GM18499 (cell line): Measurements from ENCODE around the gene PIN4.
"Not testable (repeated sequence)": the region's sequence is repeated elsewhere in the genome, so short reads cannot be mapped to it uniquely, and the experiment has no call there.

Experiments used
- ATAC-seq: cut with Tn5 transposase; IDR thresholded peaks from one replicate; pipeline ENCODE4 v1.9.1; 2021; ENCODE audit warnings: moderate number of reproducible peaks; ENCODE audit not compliant: insufficient read depth, unreplicated experiment

The PIN4 gene

DNA sequence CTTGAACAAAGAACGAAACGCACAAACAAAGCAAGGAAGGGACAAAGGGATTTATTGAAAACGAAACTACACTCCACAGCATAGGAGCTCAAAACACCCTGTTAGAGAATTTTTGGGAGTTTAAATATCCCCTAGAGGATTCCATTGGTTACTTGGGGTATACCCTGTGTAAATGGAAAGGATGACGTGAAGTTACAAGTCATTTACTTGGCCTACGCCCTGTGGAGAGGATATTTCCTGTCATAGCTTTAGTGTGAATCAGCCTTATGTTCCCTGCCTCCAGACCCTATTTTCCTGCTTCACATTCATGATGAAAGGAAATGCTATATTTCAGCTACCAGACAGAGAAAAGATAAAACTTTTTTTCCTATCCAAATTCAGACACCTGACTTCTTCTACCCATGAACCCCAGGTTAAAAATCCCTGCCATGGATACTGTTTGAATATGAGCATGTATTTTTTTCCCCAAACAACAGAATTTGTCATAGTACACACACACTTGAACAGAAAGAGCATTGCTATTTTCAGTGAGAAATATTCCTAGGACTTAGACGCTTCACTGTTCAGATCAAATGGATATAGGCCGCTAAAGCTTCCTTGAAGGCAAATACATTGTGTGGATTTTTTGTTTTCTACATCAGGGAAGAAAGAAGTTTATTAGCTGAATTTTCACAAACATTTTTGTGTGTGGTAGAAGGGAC is 20.4 kb downstream of the PIN4 start:
- ATAC-seq: no peak

DNA sequence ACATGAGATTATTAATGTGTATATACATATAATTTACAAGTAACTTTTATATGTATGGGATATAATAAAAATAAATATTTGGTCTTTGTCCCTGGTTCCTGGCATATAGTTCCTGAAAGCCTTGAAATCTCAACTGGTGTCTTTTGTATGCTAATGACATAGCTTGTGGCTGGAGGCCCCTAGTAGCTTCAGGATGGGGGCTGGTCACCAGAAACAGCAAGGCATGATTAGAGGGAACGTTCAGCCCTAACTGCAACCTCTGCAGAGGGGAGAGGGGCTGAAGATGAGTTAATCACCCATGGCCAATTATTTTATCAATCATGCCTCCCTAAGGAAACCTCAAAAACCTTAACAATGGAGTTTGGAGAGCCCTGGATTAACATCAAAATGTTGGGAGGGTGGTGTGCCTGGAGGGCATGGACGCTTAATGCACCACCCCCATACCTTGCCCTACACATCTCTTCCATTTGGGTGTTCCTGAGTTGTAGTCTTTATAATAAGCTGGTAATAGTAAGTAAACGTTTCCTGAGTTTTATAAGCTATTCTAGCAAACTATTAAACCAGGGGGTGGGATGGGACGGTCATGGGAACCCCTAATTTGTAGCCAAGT is 21.3 kb downstream of the PIN4 start:
- no peak for ATAC-seq

DNA sequence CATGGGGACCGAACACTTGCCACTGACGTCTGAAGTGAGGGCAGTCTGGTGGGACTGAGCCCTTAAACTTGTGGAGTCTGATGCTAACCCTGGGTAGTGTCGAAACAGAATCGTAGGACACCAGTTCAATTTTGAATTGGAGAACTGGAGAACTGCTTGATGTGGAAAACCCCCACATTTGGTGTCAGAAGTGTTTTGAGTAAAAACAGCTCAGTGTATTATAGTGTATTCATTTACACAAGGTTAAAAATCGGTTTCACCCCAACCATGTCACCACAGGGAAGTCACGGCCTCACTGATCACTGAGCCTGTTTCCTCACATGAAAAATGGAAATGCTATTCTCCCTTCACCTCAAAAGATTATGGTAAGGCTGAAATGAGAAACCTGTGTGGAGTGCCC is 21.9 kb downstream of the PIN4 start:
- ATAC-seq: no peak

DNA sequence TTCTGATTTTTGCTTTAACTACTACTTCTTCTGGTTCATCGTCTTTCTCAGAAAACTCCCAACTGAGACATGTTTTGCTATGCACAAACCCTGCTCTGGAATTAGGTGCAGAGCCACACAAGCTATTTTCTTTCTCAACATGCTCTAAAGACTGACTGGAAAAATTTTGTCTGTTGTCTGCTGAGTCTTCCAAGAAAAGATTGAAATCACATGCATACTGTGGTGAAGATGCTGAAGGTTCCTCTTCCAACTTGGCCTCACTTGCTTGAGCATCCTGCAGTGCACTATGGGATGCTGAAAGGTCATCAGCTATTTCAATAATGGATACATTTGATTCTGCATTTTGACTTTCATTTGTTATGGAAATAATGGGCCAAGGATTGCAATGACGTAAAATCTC is 24.1 kb downstream of the PIN4 start:
- no peak for ATAC-seq

DNA sequence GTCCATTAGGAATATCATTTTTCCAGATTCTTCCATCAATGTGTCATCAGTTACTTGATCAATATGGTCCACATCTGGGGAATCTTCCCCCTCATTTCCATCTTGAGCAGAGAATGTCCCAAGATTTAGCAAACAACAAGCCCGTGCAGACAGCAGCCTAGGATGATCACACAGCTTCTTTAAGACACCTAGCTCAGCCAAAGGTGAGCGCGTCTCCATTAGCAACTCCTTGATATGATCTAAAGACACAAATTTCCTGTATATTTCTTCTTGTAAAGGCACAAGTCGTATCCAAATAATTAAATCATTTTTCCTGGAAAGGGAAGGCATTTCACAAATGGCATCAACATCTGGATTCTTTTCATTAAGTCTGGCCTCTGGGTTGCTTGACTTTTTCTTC is 25.8 kb downstream of the PIN4 start:
- no peak for ATAC-seq

- ATAC-seq: no peak
Observed at GRCh38 chrX:72208126-72208800, 26.7 kb downstream of the PIN4 start.

GRCh38 chrX:72216973-72217372 is 35.4 kb downstream of the PIN4 start:
- ATAC-seq: no peak

GRCh38 chrX:72220375-72220774 is 38.8 kb downstream of the PIN4 start:
- ATAC-seq: not testable (repeated sequence)

- ATAC-seq: no peak
Observed at GRCh38 chrX:72230290-72230689, 48.7 kb downstream of the PIN4 start.

GRCh38 chrX:72236841-72237240 is 55.3 kb downstream of the PIN4 start:
- ATAC-seq: no peak

GRCh38 chrX:72238183-72238582 is 56.6 kb downstream of the PIN4 start:
- no peak for ATAC-seq

- ATAC-seq: peak; percentile 55
Observed at GRCh38 chrX:72238721-72239475, 57.3 kb downstream of the PIN4 start, which contains the start of gene ERCC6L. ERCC6L (minus strand) TSS chrX:72239027; CDS start chrX:72238911, 116 bp downstream.

GRCh38 chrX:72240976-72241375 is 59.4 kb downstream of the PIN4 start:
- no peak for ATAC-seq

GRCh38 chrX:72243472-72243871 is 61.9 kb downstream of the PIN4 start:
- ATAC-seq: no peak

GRCh38 chrX:72245461-72246089 is 64.0 kb downstream of the PIN4 start:
- no peak for ATAC-seq

DNA sequence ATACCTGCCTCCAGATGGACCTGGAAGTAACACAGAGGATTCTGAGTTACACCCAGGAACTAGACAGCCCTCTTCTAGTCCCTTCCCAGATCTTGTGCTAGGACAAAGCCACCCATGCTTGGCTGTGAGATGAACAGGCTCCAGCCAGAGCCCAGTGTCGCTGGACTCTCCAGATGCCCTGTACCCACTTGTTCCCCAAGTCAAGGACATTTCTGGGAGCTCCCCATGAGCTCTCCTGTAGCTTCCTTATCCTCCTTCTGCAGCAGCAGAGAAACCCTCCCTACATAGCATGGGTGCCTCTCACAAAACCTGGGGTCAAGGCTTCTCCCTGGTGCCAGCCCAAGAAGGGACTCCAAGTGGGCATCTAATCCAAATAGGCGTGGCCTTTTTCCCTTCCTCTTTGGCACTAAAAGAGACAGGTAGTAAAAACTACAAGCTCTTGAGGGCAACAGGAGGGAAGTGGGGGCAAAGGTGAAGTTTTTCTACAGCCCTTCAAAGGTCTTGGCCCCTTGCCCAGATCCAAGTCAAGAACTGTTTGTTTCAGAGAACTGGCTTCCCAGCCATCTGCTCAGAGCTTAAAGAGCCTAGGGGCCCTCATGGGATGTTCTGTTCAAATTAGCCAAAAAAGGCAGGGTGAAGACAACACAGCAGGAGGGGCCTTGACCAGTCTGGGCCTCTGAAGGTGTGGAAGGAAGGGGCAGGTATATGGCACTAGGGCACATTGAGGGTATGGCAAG is 65.8 kb downstream of the PIN4 start:
- ATAC-seq: no peak
